ENCODE data around the gene AQP9.

AQP9 gene, protein sequence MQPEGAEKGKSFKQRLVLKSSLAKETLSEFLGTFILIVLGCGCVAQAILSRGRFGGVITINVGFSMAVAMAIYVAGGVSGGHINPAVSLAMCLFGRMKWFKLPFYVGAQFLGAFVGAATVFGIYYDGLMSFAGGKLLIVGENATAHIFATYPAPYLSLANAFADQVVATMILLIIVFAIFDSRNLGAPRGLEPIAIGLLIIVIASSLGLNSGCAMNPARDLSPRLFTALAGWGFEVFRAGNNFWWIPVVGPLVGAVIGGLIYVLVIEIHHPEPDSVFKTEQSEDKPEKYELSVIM

DNA sequence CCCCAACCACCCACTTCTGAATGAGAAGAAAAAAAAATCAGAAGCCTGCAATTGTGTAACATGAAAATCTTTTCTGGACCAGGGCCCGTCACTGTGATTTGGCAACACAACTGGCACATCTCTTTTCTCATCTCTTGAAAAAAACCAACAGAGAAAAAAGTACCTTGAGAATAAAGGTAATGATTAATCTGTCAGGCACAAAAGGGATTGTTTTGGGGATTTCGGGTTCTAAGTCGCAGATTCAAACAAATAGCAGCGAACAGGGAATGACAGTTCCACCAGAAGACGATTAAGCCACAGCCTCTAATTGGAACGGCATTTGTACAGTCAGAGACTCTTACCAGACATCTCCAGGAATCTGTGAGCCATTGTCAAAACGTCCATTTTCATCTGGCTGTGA, at the start of gene AQP9:
AQP9 (plus strand) TSS at position 276 of the 400 bp plus-strand sequence. CDS start 185 bp downstream, outside the sequence.
- no peak within 1 kb of the TSS for H3K4me2 ChIP-seq (ENCODE audit: low read length)
- H2AFZ ChIP-seq = no peak within 1 kb of the TSS
- no peaks in the 10 kb centered on the region for H3K79me2 ChIP-seq
- no peaks in the 10 kb centered on the region for H3K27me3 ChIP-seq (ENCODE audit: control insufficient read depth, insufficient read depth, low read length)
- H3K9me3 ChIP-seq (ENCODE audit: control insufficient read depth, low read length) = no peaks in the 10 kb centered on the region
- no peaks in the 10 kb centered on the region for H3K4me1 ChIP-seq
- H3K27ac ChIP-seq = no peak within 1 kb of the TSS
- TF ChIP-seq, protein P1, sequence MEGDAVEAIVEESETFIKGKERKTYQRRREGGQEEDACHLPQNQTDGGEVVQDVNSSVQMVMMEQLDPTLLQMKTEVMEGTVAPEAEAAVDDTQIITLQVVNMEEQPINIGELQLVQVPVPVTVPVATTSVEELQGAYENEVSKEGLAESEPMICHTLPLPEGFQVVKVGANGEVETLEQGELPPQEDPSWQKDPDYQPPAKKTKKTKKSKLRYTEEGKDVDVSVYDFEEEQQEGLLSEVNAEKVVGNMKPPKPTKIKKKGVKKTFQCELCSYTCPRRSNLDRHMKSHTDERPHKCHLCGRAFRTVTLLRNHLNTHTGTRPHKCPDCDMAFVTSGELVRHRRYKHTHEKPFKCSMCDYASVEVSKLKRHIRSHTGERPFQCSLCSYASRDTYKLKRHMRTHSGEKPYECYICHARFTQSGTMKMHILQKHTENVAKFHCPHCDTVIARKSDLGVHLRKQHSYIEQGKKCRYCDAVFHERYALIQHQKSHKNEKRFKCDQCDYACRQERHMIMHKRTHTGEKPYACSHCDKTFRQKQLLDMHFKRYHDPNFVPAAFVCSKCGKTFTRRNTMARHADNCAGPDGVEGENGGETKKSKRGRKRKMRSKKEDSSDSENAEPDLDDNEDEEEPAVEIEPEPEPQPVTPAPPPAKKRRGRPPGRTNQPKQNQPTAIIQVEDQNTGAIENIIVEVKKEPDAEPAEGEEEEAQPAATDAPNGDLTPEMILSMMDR (IDR thresholded peaks at IDR 0.05) = no peak
- H3K36me3 ChIP-seq (ENCODE audit: control insufficient read depth, insufficient read depth, low read length) = no peaks in the 10 kb centered on the region
- no peak within 1 kb of the TSS for H3K4me3 ChIP-seq (ENCODE audit: low read depth, low read length)
- no peak within 1 kb of the TSS for H3K9ac ChIP-seq

DNA sequence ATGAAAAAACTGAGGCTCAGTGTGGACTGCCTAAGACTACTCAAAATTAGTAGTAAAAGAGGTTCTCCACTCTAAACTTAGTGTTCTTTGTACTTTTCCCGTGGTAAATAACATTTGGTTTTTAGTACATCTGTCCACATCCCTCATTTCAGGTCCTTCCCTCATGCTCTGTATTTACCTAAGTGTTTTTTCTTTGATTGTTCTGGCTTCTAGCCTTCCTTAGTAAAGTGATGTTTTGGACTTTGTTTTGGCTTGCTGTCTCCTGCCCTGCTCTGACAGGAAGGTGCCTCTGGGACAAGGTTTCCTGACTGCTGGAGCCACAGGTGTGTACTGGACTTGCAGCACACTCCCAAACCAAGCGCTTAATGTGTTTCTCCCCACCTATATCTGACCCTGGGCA, 42.8 kb upstream of the AQP9 start:
- no peaks in the 10 kb centered on the region for H3K9me3 ChIP-seq (ENCODE audit: control insufficient read depth, low read length)
- H3K9ac ChIP-seq = no peak overlapping the region
- H3K27ac ChIP-seq = no peak overlapping the region
- H3K4me2 ChIP-seq (ENCODE audit: low read length) = no peak overlapping the region
- no peak overlapping the region for H2AFZ ChIP-seq
- no peak overlapping the region for H3K4me3 ChIP-seq (ENCODE audit: low read depth, low read length)
- H3K27me3 ChIP-seq (ENCODE audit: control insufficient read depth, insufficient read depth, low read length) = no peaks in the 10 kb centered on the region
- TF ChIP-seq, protein P1 (IDR thresholded peaks at IDR 0.05) = no peak
- no peaks in the 10 kb centered on the region for H3K36me3 ChIP-seq (ENCODE audit: control insufficient read depth, insufficient read depth, low read length)
- H3K79me2 ChIP-seq = no peaks in the 10 kb centered on the region
- no peaks in the 10 kb centered on the region for H3K4me1 ChIP-seq

DNA sequence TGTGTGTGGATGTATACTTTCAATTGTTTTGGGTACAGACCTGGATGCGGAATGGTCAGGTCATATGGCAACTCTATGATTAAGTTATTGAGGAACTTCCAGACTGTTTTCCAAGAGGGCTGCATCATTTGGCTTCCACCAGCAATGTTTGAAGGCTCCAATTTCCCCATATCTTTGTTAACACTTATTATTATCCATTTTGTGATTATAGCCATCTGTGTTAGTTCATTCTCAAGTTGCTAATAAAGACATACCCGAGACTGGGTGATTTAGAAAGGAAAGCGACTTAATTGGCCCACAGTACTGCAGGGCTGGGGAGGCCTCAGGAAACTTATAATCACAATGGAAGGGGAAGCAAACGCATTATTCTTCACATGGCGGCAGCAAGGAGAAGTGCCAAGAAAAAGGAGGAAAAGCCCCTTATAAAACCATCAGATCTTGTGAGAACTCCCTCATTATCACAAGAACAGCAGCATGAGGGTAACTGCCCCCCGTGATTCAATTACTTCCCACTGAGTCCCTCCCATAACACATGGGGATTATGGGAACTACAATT, 41.6 kb upstream of the AQP9 start:
- TF ChIP-seq, protein P1 (IDR thresholded peaks at IDR 0.05) = no peak
- no peaks in the 10 kb centered on the region for H3K9me3 ChIP-seq (ENCODE audit: control insufficient read depth, low read length)
- H3K27ac ChIP-seq = no peak overlapping the region
- no peaks in the 10 kb centered on the region for H3K27me3 ChIP-seq (ENCODE audit: control insufficient read depth, insufficient read depth, low read length)
- H3K9ac ChIP-seq = no peak overlapping the region
- no peaks in the 10 kb centered on the region for H3K36me3 ChIP-seq (ENCODE audit: control insufficient read depth, insufficient read depth, low read length)
- no peaks in the 10 kb centered on the region for H3K4me1 ChIP-seq
- H2AFZ ChIP-seq = no peak overlapping the region
- no peak overlapping the region for H3K4me3 ChIP-seq (ENCODE audit: low read depth, low read length)
- no peaks in the 10 kb centered on the region for H3K79me2 ChIP-seq
- H3K4me2 ChIP-seq (ENCODE audit: low read length) = no peak overlapping the region

DNA sequence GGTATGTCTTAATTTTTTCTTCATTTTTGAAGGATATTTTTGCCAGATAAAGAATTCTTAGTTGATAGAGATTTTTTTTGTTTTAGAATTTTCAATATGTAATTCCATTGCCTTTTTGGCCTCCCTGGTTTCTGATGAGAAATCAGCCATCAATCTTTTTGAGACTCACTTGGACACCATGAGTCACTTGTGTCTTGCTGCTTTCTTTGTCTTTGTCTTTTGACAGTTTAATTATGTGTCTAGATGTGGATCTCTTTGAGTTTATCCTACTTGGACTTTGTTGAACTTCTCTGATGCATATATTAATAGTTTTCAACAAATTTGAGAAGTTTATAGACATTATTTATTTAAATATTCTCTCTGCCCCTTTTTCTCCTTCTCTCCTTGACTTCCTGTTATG, 34.7 kb upstream of the AQP9 start:
- Histone ChIP-seq H2AFZ (no peak overlapping the region), H3K27me3 (ENCODE audit: control insufficient read depth, insufficient read depth, low read length) (no peaks in the 10 kb centered on the region), H3K4me2 (ENCODE audit: low read length) (no peak overlapping the region), H3K4me1 (no peaks in the 10 kb centered on the region), H3K79me2 (no peaks in the 10 kb centered on the region), H3K9ac (no peak overlapping the region), H3K4me3 (ENCODE audit: low read depth, low read length) (no peak overlapping the region), H3K9me3 (ENCODE audit: control insufficient read depth, low read length) (no peaks in the 10 kb centered on the region), H3K36me3 (ENCODE audit: control insufficient read depth, insufficient read depth, low read length) (no peaks in the 10 kb centered on the region), H3K27ac (no peak overlapping the region)
- TF ChIP-seq, protein P1 (IDR thresholded peaks at IDR 0.05) = no peak

DNA sequence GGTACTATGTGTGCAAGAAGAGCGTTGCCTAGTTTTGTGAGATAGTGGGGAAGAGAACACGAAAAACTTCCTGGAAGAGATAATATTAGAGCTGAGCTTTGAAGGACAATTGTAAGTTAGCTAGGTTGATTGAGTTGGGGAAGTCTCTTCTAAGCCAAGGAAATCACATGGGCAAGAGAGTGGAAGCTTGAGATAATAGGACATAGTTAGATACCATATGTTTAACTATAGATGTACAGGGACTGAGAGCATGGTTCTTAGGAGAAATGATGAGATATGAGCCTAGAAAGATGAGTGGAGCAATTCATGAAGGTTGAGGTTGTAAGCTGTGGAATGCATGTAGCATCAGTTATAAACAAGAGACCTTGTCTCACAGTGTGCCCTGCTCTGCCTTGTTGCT, 30.1 kb upstream of the AQP9 start:
- Histone ChIP-seq H3K79me2 (no peaks in the 10 kb centered on the region), H3K4me3 (ENCODE audit: low read depth, low read length) (no peak overlapping the region), H3K27me3 (ENCODE audit: control insufficient read depth, insufficient read depth, low read length) (no peaks in the 10 kb centered on the region), H3K27ac (no peak overlapping the region), H3K4me2 (ENCODE audit: low read length) (no peak overlapping the region), H3K36me3 (ENCODE audit: control insufficient read depth, insufficient read depth, low read length) (no peaks in the 10 kb centered on the region), H3K4me1 (no peaks in the 10 kb centered on the region), H3K9me3 (ENCODE audit: control insufficient read depth, low read length) (no peaks in the 10 kb centered on the region), H2AFZ (no peak overlapping the region), H3K9ac (no peak overlapping the region)
- TF ChIP-seq, protein P1 (IDR thresholded peaks at IDR 0.05) = no peak

Measured in parathyroid adenoma (tissue), 2 donors.